CD4-positive, alpha-beta T cell treated with Interleukin-10 for 1 hour (primary cell): ENCODE data around the gene GHRHR.

Source experiments
- DNase-seq: peaks from one replicate; pipeline ENCODE4 v3.0.0-alpha.2; 2020

Gene GHRHR

DNA sequence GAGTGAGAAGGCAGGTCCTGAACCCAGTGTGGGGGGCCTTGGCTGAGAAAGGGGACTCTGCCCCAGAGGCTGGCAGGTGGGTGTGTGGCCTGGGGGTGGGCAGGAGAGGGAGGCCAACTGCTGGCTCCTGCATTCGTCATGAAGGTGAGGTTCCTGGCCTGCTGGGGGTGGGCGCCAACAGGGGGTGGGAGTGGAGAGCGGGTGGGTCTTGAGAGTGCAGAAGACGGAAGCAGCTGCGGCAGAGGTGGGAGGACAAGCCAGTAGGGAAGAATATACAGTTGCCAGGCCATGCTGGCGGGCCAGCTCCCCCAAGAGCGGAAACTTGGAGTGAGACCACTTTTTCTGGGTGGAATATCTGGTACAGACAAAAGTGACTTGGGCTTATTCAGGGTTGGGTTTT, 23.4 kb downstream of the GHRHR start:
- DNase-seq: no peak

DNA sequence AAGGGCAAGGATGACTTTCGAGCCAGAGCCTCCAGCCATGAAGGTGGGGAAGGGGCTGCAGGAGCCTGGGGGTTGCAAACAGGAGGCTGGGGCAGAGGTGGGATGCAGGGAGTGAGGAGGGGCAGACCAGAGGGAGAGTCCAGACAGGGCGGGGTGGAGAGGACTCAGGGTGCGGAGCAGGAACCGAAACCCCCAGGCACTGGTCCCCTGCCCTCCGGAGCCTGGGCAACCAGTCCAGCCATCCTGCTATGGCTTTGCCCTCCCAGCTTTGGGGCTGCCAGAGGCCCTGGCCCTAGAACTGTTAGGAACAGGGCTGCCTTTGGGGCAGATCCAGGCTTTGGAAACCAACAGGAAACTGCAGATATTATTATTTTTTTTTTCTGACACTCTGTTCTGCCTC, 24.2 kb downstream of the GHRHR start:
- DNase-seq: no peak

DNA sequence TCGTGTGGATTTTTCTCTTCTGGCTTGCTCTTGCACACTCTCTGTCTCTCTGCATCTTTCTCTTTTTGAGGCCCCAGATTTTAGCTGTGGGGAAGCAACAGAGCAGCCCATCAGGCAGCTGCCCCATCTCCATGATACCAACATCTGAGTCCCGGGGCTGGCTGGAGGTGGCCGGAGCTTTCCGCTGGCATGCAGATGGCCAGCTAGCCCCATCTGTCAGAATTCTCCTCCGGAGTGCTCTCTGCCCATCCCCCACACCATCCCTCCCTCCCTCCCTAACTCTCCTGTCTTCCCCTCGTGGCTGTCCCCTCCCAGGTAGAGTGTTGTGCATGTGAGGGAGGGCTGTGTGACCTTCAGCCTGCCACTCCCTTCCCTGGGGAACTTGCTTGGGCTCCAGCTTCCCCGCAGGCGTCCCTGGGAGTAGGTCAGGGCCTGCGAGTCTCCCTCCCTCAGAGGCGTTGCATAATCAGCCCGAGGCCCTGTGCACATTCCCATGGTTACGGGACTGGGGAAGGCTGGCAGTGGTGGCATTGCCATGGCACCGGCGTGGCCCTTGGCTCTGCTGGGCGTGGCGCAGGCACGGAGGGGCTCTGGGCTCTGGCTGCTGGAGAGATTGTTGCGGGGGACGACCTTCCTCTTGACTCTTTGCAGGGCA, 24.7 kb downstream of the GHRHR start:
- DNase-seq: no peak

DNA sequence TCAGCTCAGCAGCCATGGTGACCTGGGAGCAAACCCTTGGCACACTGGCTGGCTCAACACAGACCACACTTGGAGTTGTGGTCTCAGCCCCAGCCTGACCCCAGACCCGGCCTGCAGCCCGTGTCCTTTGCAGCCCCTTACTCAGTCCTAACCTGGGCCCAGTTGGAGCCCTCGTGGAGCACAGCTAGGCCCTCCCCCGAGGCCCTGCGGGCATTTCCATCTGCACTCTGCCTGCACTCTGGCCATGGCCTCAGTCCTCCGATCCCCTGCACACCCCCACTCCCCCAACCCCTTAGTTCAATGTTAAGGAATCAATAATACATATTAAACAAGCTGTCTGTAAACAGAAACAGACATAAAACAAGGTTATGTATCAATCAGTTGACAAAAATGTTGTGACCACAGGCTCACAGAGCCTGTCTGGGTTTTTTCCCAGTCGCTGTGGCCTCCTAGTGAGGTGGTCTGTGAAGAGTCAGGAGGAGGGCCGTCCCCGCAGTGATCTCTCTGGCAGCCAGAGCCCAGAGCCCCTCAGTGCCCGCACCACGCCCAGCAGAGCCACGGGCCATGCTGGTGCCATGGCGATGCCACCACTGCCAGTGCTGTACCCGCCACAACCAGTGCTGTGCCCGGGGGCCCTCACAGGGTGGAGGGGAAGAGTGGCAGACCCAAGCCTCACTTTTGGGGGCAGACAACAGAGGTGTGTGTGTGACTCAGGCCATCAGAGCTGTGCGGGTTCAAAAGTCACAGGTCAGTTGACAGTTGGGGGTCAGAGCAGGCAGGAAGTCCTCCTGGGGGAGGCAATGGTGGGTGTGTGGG, 25.5 kb downstream of the GHRHR start:
- DNase-seq: no peak

DNA sequence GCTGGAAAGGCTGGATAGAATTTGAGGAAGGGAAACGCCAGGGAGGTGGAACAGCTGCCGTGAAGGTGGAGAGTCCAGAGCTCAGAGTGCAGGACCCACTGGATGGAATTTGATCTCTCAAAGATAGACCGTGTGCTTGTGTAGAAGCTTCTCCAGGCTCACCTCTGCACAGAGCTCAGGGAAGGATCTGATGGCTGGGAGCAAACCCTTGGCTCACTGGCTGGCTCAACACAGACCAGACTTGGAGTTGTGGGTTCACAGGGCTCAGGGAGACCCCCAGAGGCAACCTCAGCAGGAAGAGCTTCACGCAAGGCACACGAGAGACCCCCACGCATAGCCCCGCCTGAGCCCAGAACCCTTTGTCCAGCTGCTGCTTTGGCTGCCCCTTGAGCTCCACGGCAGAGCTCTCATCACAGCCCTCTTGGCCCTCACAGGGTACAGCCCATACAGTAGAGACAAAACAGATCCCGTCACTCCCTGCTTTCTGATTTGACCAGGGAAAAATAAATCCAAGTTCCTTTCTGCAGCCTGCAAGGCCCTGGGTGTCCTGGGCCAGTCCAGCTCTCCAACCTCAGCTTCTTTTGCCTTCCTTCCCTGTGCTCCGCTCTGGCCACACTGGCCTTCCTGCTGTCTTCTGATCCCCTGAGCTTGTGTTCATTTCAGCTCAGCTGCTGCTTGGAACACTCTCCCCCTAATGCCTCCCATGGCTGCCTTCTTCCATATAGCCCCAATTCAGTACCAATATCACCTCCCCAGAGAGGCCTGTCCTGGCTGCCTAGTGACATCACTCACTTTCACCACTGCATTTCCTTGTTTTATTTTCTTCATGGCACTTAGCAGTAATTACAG, 26.3 kb downstream of the GHRHR start:
- no peak for DNase-seq

DNA sequence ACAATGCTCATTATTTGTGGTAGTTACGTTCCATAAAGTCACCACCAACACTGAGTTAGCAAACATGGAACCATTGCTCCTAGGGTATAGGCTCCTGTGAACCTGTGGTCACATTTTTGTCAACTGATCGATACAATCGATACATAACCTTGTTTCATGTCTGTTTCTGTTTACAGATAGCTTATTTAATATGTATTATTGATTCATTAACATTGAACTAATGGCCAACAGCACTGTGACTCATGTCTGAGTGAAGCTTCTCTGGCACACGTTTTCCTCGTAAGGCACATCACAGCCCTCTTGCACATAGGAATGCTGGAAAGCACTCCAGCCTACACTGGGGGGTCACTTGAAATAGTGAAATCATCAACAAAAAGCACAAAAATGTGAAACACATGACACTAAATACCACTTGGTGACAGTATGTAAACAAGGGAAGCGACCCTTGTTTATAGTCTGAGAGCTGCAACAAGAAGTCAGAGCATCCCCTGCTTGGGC, 27.0 kb downstream of the GHRHR start:
- DNase-seq: no peak

DNA sequence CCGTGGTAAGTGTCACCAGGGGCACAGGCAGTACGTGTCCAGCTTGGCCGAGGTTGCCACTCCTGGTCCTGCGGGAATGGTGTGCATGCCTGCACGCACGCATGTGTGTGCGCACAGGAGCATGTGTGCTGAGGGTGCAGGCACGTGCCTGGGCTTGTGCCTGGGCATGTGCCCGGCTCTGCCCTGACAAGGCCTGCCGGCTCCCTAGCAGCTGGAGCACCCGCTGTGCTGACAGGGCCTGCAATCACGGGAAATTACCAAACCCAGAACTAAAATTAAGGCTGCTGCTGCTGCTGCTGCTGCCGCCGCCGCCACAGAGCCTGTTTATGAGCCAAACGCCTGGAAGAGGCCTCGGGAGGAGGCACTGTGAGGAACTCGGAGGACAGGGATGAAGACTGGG, 28.7 kb downstream of the GHRHR start:
- no peak for DNase-seq

DNA sequence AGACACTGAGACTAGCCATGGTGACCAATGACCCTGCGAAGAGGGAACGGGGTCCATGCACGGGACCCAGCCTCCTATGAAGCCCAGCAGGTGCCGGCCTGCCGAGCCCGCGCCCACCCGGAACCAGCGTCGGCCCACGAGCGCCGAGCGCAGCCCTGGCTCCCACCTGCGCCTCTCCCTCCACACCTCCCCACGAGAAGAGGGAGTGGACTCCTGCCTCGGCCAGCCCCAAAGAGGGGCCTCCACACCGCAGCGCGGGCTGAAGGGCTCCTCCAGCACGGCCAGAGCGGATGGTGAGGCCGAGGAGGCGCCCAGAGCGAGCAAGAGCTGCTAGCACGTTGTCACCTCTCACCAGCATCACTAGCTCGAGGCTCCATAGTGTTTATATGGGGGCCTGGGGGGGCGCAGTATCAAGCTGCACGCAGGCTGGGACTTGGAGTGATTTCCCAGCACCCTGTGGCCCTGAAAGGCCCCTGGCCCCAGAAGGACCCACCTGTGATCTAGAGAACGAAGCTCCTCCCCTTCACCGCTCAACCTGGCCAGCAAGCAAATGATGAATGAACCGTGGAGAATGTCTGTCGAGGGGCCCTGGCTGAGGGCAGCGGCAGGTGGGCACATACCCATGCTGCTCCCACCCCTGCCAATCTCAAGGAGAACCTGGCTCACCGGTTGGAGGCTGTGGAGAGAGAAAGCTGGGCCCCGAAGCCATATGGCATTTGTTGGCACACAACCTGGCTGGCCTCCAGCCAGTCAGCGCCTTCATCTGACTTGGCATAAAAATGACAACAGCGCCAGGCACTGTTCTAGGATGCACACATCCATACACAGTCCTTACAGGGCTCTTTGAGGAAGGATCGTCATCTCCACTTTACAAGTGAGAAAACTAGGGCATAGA, 30.7 kb downstream of the GHRHR start:
- no peak for DNase-seq

DNA sequence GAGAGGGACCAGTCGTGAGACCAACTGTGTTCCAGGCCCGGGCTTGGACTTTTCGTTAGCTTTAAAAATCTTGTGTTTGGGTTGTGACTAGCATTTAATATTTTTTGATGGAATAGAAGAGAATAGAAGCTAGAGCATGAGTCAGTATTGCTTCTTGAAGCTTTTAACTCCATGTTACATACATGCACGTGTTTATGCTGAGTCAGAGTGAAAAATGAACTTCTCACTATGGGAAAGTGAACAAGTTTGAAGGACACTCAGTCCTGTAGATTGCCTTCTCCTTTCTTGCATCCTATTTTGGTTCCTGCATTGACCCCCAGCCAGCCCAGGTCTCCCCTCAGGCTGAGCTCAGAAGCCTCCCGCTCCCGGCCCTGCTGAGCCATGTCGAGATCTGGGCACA, 31.8 kb downstream of the GHRHR start:
- DNase-seq: no peak

DNA sequence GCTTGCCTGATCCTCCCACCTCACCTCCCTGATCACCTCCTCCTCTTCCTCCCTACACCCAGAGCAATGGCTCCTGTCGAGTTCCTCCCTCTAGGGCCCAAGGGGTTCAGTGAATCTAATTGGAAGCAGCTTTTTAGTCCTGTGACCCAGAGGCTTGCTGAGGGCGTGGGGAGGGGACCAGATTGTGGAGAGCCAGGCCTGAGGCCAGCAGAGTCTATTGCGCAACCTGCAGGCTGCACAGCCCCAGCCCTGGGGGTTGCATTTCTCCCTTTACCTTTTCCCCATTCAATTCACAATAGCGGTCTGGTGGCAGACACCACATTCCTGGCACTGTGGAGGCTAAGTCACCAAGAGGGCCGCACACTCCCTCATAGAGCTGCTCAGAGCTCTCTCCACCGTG, 32.5 kb downstream of the GHRHR start:
- no peak for DNase-seq

DNA sequence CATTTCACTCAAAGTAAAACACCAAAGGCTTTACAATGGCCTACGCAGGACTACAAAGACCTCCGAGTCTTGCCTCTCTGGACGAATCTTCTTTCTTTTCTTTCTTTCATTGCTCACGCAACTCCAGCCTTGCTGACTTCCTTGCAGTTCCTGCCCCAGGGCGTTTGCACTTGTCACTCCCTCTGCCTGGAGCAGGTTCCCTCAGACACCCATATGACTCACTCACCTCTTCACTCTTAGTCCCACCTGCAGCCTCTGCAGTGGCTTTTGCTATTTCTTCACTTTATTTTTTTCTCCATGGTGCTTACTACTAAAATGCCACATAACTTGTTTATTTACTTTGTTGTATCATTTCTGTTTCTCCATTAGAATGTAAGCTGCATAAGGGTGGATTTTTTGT, 33.1 kb downstream of the GHRHR start:
- no peak for DNase-seq

DNA sequence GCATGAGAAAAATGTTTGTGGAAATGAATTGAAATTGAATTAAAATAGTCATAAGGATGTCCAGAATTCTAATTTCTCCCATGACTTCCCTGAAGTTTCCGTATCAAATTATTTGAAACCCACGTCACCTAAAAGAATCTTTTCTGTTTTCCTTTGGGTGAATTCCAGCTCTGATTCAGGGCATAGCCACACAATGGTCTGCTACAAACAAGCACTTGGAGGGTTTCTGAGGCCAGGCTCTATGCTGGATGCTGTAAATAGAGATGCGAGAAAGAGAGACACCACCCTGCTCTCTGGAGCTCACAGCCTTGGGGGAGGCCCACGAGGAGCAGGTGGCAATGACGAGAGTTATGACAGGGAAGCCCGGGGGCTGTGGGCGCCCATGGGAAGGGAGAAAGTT, 33.6 kb downstream of the GHRHR start:
- DNase-seq: no peak

DNA sequence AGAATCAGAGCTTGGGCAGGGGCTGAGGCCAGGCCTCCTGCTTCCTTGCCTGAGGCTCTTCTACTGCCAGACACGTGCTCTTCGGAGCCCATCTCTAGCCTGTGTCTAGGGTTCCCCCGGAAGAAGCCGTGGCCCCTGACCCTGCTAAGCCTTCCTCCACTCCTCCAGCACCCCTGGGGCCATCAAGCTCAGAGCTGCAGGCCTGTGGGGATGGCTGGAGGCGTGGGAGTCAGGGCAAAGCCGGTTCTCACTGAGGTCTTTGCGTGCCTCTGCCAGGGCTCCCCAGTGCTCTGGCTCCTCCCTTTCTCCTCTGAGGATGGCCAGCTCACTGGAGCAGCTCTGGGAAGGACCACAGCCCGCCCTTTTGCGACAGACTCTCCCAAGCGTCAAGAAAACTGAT, 34.4 kb downstream of the GHRHR start:
- DNase-seq: no peak

DNA sequence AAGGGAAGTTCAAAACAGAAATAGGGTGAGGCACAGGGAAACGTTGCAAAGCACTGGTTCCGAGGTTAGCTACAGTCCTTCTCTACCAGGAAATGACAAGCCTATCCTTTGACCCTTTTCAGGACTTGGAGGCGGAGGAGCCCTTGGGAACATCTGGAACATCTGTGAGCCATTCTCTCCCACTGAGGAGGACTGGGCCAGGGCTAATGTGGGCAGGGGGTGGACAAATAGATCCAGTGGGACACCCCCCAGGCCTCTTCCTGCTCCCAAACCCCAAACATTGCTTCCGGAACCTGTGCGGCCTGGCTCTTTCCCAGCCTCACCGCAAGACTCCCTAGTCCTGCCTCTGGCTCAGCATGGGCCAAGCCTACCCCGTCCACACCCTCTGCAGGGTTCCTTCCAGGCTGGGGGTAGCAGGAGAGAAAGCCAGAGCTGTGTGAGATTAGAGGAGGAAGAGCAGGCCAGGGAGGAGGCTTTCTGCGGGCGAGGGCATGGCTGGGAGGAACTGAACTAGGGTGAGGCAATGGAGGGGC, 36.5 kb downstream of the GHRHR start:
- no peak for DNase-seq

DNA sequence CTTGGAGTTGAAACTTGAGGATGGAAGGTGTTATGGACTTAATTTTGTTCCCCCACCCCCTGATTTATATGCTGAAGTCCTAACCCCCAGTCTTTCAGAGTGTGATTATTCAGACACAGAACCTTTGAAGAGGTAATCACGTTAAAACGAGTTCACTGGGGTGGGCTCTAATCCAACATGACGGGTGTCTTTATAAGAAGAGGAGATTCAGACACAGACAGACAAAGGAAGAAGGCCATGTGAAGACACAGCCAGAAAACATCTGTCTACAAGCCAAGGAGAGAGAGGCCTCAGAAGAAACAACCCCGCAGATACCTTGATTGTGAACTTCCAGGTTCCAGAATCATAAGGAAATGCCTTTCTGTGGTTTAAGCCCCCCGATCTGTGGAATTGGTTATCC, 37.0 kb downstream of the GHRHR start:
- no peak for DNase-seq

DNA sequence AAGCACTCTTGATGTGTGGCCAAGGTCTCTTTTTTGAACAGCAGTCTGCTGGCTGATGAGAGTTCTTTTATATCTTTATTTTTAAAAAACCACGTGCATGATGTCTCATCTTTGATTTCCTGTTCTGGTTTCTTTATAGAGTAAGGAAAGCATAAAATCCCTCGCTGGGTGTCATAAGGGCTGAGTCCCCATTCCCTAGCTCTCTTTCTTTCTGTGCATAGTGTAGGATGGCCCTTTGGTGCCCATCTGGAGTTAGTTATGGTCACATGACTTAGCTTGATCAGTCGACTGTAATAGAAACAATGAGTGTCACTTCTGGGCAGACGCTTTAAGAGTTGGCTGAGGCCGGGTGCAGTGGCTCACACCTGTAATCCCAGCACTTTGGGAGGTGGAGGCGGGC, 38.5 kb downstream of the GHRHR start:
- DNase-seq: no peak

DNA sequence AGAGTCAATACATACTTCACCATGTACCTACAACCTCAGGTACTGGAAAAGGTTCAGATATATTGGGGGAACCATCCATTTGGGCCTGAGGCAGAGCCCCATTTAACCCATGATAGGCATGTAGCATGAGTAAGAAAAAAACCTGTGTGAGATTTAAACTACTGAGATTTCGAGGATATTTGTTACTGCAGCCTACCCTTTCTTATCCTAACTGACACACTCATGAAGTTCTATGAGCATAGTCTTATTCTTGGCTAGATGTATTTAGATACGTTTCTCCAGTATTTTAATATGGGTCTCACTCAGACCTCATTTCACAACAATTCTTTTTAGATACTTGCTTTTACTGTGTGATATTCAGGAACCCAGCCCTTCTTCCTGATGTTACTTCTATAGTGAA, 39.3 kb downstream of the GHRHR start:
- DNase-seq: no peak

DNA sequence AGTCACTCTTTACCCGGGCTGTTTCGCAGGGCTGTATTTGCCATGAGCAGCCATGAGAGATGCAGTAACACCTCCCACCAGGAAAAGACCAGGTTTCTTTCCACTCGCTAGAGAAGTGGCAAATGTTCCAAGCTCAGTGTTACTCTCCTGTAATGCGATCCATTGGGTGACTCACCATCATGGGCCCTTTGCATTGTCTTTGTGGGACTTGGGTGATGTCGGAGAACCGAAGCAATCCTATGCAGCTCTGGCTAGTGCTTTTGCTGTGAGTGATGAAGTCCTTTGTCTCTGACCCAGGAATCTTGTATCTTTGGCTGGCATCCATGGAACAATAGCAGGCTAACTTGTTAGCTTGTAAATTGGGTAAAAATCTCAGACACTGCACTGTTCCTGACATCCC, 40.0 kb downstream of the GHRHR start:
- no peak for DNase-seq

DNA sequence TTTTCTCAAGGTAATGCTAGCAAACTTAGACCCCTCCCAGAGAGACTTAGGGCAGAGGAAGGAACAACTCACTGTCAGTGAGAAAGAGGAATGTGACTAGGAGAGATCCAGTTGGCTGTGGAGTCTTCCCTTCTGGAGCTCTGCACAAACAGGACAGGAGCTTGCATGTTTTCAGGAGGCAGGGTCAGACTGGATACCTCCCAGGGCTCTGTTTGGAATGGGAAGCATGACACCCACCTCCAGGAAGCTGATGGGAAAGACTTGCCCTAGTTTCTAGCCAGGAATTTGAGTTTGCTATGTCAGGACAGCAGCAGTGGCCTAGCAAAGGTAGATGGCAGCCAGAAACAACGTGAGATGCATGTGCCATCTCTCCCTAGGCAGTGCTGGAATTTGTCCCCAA, 40.6 kb downstream of the GHRHR start:
- no peak for DNase-seq

DNA sequence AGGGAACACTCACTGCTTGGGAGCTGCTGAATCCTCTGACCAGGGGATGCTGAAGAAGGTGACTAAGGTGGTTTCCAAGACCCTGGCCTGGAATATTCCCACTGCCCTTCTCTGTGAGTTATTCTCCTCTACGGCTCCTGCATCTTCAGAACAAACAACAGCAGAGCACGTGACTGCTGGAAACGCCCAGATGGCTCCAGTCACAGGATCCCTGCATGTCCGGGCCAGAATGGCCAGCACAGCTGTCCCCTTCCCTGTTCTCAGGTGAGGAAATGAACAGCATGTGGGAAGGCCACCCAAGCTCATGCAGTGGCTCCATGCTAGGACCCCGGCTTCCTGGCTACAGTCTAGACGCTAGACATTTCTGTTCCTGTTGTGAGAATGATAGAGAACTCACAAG, 43.1 kb downstream of the GHRHR start:
- DNase-seq: no peak

DNA sequence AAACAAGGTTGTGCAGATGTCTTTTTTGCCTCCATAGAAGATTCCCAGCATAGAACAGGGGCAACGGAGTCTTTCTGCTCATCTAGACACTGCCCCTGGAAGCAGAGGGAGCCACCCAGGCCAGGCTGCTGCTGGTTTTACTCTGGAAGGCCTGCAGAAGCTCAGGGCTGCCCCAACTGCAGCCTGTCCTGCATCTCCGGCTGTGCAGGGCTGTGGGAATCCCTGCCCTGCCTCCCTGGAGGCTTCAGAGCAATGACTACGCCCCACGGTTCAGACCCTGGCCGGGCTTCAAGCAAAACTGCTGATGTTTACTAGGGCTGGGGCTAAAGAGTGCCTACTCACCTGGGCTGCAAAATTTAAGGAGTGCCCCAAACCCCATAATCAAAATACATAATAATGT, 43.9 kb downstream of the GHRHR start:
- no peak for DNase-seq

DNA sequence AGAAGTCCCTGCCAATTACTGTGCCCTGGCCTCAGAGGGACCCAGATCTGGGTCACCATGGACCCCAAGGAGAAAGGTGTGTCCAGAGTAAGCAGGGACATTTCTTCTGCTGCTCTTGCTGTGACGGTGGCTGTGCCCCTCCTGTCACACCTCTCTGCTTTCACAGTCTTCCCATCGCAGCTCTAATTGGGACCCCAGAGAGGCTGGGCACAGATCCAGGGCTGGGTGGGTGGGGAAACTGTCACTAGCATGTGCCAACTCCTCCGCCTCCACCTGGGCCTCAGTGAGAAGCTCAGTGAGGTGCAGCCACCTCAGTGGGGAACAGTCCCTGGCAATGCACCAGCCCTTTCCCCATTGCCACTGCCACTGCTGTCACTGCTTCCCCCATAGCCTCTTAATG, 51.1 kb downstream of the GHRHR start:
- DNase-seq: no peak
